Measurements from ENCODE around the gene ZFP36L2.

DNA sequence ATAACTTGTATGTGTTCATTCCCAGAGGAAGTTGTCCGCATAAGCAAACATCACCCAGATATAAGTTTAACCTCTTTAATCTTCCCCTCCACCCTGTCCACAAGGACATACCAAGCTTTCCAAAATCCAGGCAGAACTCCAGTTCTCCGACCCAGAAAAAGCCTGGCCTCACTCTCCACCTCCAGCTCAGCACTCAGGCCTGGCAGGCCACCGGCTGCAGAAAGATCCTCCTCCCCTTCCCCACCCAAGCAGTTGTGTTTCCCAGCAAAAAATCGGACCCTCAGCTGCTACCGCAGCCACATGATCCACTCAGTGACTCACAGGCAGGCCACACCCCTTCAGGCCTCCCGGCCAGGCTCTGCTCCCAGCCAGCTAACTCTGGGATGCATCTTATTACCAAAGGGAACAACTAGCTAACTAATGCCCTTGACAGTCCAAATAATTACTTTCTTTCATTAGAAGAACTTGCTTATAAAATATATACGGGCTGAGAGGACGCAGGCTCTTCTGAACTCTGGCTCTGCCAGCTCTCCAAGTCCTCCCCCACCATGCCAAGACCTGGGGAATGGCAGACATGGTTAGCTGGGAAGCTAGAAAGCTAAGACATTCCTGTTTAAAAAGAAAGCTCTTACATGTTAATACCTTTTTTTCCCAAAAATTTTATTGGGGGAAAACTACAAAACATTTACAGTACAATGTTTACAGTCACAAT, 4.5 kb downstream of the ZFP36L2 start:
- TF ChIP-seq CTCF (IDR thresholded peaks at IDR 0.05) = no peak
- TF ChIP-seq, protein P1, sequence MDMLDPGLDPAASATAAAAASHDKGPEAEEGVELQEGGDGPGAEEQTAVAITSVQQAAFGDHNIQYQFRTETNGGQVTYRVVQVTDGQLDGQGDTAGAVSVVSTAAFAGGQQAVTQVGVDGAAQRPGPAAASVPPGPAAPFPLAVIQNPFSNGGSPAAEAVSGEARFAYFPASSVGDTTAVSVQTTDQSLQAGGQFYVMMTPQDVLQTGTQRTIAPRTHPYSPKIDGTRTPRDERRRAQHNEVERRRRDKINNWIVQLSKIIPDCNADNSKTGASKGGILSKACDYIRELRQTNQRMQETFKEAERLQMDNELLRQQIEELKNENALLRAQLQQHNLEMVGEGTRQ (IDR thresholded peaks at IDR 0.05; ENCODE audit: borderline replicate concordance, low read depth, low read length) = peak; percentile 77
- TF ChIP-seq JUND (IDR thresholded peaks at IDR 0.05) = peak; percentile 92
- TF ChIP-seq YY1 (IDR thresholded peaks at IDR 0.05; ENCODE audit: low read depth) = no peak
